Activated CD4-positive, alpha-beta memory T cell treated with anti-CD3 and anti-CD28 coated beads, Interleukin-2, amount 10 ng/mL, durations not matched to agents 7 days and 5 days (primary cell): ENCODE data around the gene DDI2. TPM values are rescaled to one million over a fixed set of nuclear protein-coding genes. Genes with fewer than 3 reads are reported as not detected.

Experiments used
- CTCF ChIA-PET: fragments of 350-600 bp; sonication (Branson Sonifier 250); formaldehyde crosslinking; loops from one replicate; lab custom pipeline; 2021; ENCODE audit warnings: antibody characterized with exemption, inconsistent platforms; lab: Charles Lee
- POLR2A ChIA-PET: fragments of 350-600 bp; sonication (Branson Sonifier 250); formaldehyde crosslinking; loops from one replicate; lab custom pipeline; 2021; ENCODE audit warnings: antibody characterized with exemption; lab: Charles Lee
- DNase-seq: peaks from one replicate; pipeline ENCODE4 v3.0.0-alpha.2; 2020
- H3K27ac Mint-ChIP-seq: one replicate; pipeline ENCODE4 v1.8.0; 2021; ENCODE audit warnings: mild to moderate bottlenecking, mixed read lengths
- H3K27me3 Mint-ChIP-seq: one replicate; pipeline ENCODE4 v1.8.0; 2021; ENCODE audit warnings: mixed read lengths
- H3K36me3 Mint-ChIP-seq: one replicate; pipeline ENCODE4 v1.8.0; 2021; ENCODE audit warnings: low read depth, mixed read lengths
- H3K4me1 Mint-ChIP-seq: one replicate; pipeline ENCODE4 v1.8.0; 2021; ENCODE audit warnings: mixed read lengths
- H3K4me3 Mint-ChIP-seq: one replicate; pipeline ENCODE4 v1.8.0; 2021; ENCODE audit warnings: mild to moderate bottlenecking, mixed read lengths
- H3K9me3 Mint-ChIP-seq: one replicate; pipeline ENCODE4 v1.8.0; 2021; ENCODE audit warnings: mixed read lengths
- total RNA-seq, 2 experiments: library from RNA; stranded (reverse); gene quantifications; one replicate each; pipeline ENCODE4 v1.2.3, GENCODE V29; 2021

Gene DDI2
- total RNA-seq: 10 to 100 TPM; 30.5 to 32.7 TPM

DNA sequence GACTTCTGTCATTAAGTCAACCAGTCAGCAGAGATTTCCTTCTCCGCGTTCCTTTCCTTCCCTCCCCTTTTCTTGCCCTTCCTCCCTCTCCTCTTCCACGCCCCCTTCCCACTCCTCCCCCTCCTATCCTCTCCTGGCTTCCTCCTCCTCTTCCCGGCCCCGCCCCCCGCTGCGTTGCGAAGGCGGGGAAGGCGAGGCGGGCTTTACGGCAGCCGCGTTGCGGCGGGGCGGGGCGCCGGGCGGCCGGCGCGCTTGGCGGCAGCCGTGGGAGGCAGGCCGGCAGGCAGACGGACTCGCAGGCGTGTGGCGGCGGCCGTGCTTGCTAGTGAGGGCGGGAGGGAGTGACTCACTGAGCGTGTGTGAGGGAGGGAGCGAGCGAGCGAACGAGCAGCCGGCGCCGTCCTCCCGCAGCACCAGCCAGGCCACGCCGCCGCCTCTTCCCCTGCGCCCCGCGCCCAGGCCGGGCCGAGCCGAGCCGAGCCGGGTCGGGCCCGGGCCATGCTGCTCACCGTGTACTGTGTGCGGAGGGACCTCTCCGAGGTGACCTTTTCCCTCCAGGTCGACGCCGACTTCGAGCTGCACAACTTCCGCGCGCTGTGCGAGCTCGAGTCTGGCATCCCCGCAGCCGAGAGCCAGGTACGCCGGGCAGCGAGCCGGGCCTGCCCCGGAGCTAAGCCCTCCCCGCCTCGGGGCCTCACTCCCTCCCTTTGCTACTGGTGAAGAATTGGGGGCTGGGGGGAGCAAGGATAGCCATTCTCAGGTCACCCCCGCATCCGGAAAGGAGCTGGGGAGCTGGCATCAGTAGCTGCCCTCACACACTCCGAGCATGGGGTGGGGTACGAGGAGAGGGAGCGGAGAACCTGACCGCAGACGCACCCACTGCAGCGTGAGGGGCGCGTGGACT, at the start of gene DDI2:
Gene DDI2, plus strand, starts transcription at position 286 of the 904 bp plus-strand sequence. Its CDS starts 213 bp downstream, at position 499.
- Mint-ChIP-seq H3K27me3 (no peaks in the 10 kb centered on the region), H3K4me1 (peaks cover 45% of the 10 kb centered on the region), H3K9me3 (no peaks in the 10 kb centered on the region), H3K27ac (peak within 1 kb of the TSS; percentile 94), H3K4me3 (peak within 1 kb of the TSS; percentile 94), H3K36me3 (peaks cover 12% of the 10 kb centered on the region)
- peak; percentile 95 for DNase-seq
- POLR2A ChIA-PET: interaction anchor here (0.6 to 4.1 kb wide), 21 partner anchors 10 to 751 kb away, joined by 3 to 46 read pairs (median 4); partner anchors contain the start of genes DNAJC16, SPEN and ZBTB17
- CTCF ChIA-PET: interaction anchor here (0.7 to 1.3 kb wide), 4 partner anchors 10 to 68 kb away, joined by 3 to 4 read pairs (median 3); no protein-coding TSS in a partner anchor

GRCh38 chr1:15568387-15569073, 48.7 kb upstream of the DDI2 start:
- no peak for DNase-seq
- no peaks in the 10 kb centered on the region for H3K27me3 Mint-ChIP-seq
- H3K9me3 Mint-ChIP-seq: no peaks in the 10 kb centered on the region
- H3K4me1 Mint-ChIP-seq: no peaks in the 10 kb centered on the region
- peaks cover 50% of the 10 kb centered on the region for H3K36me3 Mint-ChIP-seq
- no peak overlapping the region for H3K4me3 Mint-ChIP-seq
- CTCF ChIA-PET: no interaction called here
- POLR2A ChIA-PET: no interaction called here
- no peak overlapping the region for H3K27ac Mint-ChIP-seq

GRCh38 chr1:15570861-15571260, 46.4 kb upstream of the DDI2 start:
- no peak for DNase-seq
- Mint-ChIP-seq H3K36me3 (peaks cover 48% of the 10 kb centered on the region), H3K4me3 (no peak overlapping the region), H3K27me3 (no peaks in the 10 kb centered on the region), H3K9me3 (no peaks in the 10 kb centered on the region), H3K27ac (no peak overlapping the region), H3K4me1 (no peaks in the 10 kb centered on the region)
- ChIA-PET POLR2A (interaction anchor here (0.9 kb wide), 1 partner anchor 10 kb away, joined by 3 read pairs; no protein-coding TSS in a partner anchor), CTCF (interaction anchor here (1.4 kb wide), 1 partner anchor 9 kb away, joined by 3 read pairs; no protein-coding TSS in a partner anchor)

DNA sequence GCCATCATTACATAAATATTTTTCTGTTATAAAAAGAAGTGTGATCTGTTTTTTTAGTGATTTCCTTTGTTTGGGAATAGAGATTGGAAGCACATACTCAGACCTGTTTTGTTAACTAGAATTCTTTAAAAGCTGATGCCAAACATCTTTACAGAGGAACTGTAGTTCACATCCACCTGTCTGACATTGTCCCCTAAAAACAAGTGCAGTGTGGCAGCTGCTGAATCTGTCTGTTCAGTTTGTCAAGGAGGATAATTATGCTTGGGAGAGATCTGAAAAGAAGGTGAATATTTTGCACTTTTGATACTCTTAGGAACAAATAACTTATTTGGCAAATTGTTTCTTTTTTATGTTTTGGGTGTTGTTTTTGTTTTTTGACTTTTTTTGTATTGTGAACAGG, 46.0 kb upstream of the DDI2 start:
- Mint-ChIP-seq H3K4me1 (no peaks in the 10 kb centered on the region), H3K27ac (no peak overlapping the region), H3K27me3 (no peaks in the 10 kb centered on the region), H3K9me3 (no peaks in the 10 kb centered on the region), H3K4me3 (no peak overlapping the region), H3K36me3 (peaks cover 44% of the 10 kb centered on the region)
- CTCF ChIA-PET: interaction anchor here (1.4 kb wide), 1 partner anchor 8 kb away, joined by 3 read pairs; no protein-coding TSS in a partner anchor
- POLR2A ChIA-PET: no interaction called here
- no peak for DNase-seq

DNA sequence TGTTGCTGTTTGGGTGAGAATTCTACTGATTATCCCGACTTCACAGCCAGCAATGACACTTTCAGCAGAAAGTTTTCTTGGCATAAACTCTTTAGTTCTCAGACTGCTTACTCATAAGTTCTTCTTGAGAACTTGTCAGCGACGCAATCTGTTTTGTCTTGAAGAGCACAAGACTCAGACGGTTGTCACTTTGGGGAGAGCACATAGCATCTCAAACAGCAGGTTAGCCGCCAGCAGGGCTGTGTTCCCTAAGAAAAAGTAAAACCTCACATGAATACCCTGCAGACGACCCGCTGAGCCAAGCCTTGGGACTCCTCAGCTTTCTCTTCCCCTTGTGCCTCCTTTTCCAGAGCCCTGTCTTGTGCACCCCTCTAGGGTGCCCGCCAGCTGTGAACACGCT, 43.8 kb upstream of the DDI2 start:
- ChIA-PET POLR2A (no interaction called here), CTCF (no interaction called here)
- no peaks in the 10 kb centered on the region for H3K27me3 Mint-ChIP-seq
- no peak overlapping the region for H3K27ac Mint-ChIP-seq
- H3K36me3 Mint-ChIP-seq: peaks cover 33% of the 10 kb centered on the region
- peaks cover 14% of the 10 kb centered on the region for H3K4me1 Mint-ChIP-seq
- H3K9me3 Mint-ChIP-seq: no peaks in the 10 kb centered on the region
- DNase-seq: no peak
- no peak overlapping the region for H3K4me3 Mint-ChIP-seq

GRCh38 chr1:15574741-15575140, 42.5 kb upstream of the DDI2 start:
- H3K9me3 Mint-ChIP-seq: no peaks in the 10 kb centered on the region
- H3K4me3 Mint-ChIP-seq: no peak overlapping the region
- CTCF ChIA-PET: no interaction called here
- H3K27me3 Mint-ChIP-seq: no peaks in the 10 kb centered on the region
- H3K27ac Mint-ChIP-seq: peak overlapping the region; percentile 15
- POLR2A ChIA-PET: no interaction called here
- H3K36me3 Mint-ChIP-seq: peaks cover 30% of the 10 kb centered on the region
- peaks cover 27% of the 10 kb centered on the region for H3K4me1 Mint-ChIP-seq
- DNase-seq: no peak

DNA sequence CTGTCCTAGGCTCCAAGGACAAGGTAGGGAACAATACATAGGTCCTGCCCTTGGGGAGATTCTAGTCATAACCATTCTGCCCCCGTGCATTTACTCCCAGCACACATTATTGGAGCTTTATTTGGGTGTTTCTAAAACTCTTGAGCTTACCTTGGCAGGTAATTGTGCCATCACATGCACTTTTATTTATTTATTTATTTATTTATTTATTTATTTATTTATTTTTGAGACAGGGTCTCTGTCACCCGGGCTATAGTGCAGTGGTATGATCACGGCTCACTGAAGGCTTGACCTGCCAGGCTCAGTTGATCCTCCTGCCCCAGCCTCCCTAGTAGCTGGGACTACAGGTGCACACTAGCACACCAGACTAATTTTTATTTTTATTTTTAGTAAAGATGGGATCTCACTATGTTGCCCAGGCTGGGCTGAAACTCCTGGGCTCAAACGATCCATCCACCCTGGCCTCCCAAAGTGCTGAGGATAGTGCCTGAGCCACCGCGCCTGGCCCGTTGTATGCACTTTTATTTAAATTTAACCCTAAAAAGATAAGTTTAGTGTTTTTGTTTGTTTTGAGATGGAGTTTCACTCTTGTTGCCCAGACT, 41.6 kb upstream of the DDI2 start:
- no peak for DNase-seq
- CTCF ChIA-PET: no interaction called here
- H3K9me3 Mint-ChIP-seq: no peaks in the 10 kb centered on the region
- peaks cover 29% of the 10 kb centered on the region for H3K36me3 Mint-ChIP-seq
- H3K4me1 Mint-ChIP-seq: peaks cover 32% of the 10 kb centered on the region
- no peak overlapping the region for H3K4me3 Mint-ChIP-seq
- POLR2A ChIA-PET: interaction anchor here (1.1 kb wide), 1 partner anchor 28 kb away, joined by 3 read pairs; no protein-coding TSS in a partner anchor
- H3K27me3 Mint-ChIP-seq: no peaks in the 10 kb centered on the region
- no peak overlapping the region for H3K27ac Mint-ChIP-seq

GRCh38 chr1:15577691-15578090, 39.6 kb upstream of the DDI2 start:
- Mint-ChIP-seq H3K4me3 (peak overlapping the region; percentile 48), H3K27me3 (no peaks in the 10 kb centered on the region), H3K9me3 (no peaks in the 10 kb centered on the region), H3K27ac (peak overlapping the region; percentile 98), H3K36me3 (peaks cover 28% of the 10 kb centered on the region), H3K4me1 (peaks cover 32% of the 10 kb centered on the region)
- CTCF ChIA-PET: no interaction called here
- POLR2A ChIA-PET: interaction anchor here (0.9 to 3.2 kb wide), 4 partner anchors 10 to 51 kb away, joined by 3 to 27 read pairs (median 14); partner anchors contain the start of genes DDI2 and DNAJC16
- peak; percentile 34 for DNase-seq

- H3K27ac Mint-ChIP-seq: peak overlapping the region; percentile 98
- H3K27me3 Mint-ChIP-seq: no peaks in the 10 kb centered on the region
- H3K4me3 Mint-ChIP-seq: peak overlapping the region; percentile 3
- H3K9me3 Mint-ChIP-seq: no peaks in the 10 kb centered on the region
- ChIA-PET CTCF (interaction anchor here (0.6 to 1.5 kb wide), 4 partner anchors 8 to 137 kb away, joined by 3 to 4 read pairs (median 3); no protein-coding TSS in a partner anchor), POLR2A (interaction anchor here (0.6 to 3.2 kb wide), 14 partner anchors 9 to 396 kb away, joined by 3 to 27 read pairs (median 4); partner anchors contain the start of genes DDI2, DNAJC16 and ZBTB17)
- DNase-seq: peak; percentile 63
- peaks cover 42% of the 10 kb centered on the region for H3K4me1 Mint-ChIP-seq
- peaks cover 28% of the 10 kb centered on the region for H3K36me3 Mint-ChIP-seq
These were observed 38.2 kb upstream of the DDI2 start for GRCh38 chr1:15578921-15579682.

DNA sequence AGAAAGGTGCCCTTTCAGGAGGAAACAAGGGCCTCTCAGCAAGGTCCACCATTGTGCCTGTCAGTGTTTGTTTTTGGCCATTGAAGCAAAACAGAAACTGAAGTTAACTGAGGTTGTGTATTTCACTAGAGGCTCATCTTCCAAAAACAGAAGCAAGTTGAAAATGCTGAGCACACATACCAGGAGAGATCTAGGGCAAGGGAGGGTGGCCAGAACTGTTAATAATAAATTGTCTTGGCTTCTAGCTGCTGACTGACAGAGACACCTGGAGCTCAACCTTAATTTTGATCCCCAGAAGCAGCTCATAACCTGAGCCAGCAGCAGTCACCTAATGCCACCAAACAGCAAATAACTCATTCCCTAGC, 37.6 kb upstream of the DDI2 start:
- no peak for DNase-seq
- H3K27ac Mint-ChIP-seq: peak overlapping the region; percentile 98
- H3K4me3 Mint-ChIP-seq: peak overlapping the region; percentile 3
- no peaks in the 10 kb centered on the region for H3K9me3 Mint-ChIP-seq
- no peaks in the 10 kb centered on the region for H3K27me3 Mint-ChIP-seq
- H3K36me3 Mint-ChIP-seq: peaks cover 27% of the 10 kb centered on the region
- H3K4me1 Mint-ChIP-seq: peaks cover 46% of the 10 kb centered on the region
- CTCF ChIA-PET: interaction anchor here (0.6 to 1.5 kb wide), 4 partner anchors 8 to 137 kb away, joined by 3 to 4 read pairs (median 3); no protein-coding TSS in a partner anchor
- POLR2A ChIA-PET: interaction anchor here (0.9 to 3.2 kb wide), 12 partner anchors 8 to 396 kb away, joined by 3 to 27 read pairs (median 4); partner anchors contain the start of genes DDI2, DNAJC16 and ZBTB17

GRCh38 chr1:15583016-15583706, 34.1 kb upstream of the DDI2 start:
- ChIA-PET CTCF (interaction anchor here (1.2 kb wide), 1 partner anchor 20 kb away, joined by 3 read pairs; no protein-coding TSS in a partner anchor), POLR2A (interaction anchor here (1.1 to 1.3 kb wide), 2 partner anchors 21 to 102 kb away, joined by 3 to 5 read pairs; no protein-coding TSS in a partner anchor)
- no peaks in the 10 kb centered on the region for H3K27me3 Mint-ChIP-seq
- H3K9me3 Mint-ChIP-seq: no peaks in the 10 kb centered on the region
- H3K27ac Mint-ChIP-seq: no peak overlapping the region
- peaks cover 41% of the 10 kb centered on the region for H3K4me1 Mint-ChIP-seq
- peaks cover 30% of the 10 kb centered on the region for H3K36me3 Mint-ChIP-seq
- H3K4me3 Mint-ChIP-seq: peak overlapping the region; percentile 70
- no peak for DNase-seq
